Cortex of kidney (tissue), 1 donor: ENCODE measurements around the gene LRBA.

ENCODE experiments used
- DNase-seq: peaks from one replicate; lab custom pipeline; 2025; lab: John Stamatoyannopoulos, UW

LRBA gene

DNA sequence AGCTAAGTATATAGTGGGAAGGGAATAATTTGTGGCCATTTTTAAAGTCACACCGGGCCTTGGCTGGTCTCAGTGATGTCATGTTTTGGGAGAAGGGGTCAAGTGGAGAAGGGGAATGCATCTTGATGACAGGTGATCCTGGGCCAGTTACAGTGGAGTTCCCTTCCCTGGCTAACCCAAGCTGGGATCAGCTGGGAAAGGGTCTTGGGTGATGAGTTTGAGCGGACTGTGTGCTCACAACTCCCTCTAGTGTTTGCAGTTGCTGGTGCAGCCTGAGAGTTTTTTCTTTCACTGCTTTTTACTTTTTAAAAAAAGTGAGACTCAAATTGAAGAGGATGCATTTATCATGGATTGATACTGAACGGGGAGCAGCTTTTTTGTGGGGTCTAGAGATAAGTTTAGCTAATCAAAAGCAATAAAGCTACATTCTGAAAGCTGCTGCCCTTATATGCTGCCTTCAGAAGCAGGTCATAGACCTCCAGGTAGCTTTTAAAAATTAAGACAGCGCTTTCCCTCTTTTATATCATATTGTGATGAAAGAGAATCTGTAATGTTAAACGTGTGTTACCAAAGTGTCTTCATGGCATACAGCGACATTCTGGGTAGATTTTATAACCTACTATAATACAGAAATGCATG is 772.1 kb downstream of the LRBA start:
- DNase-seq = no peak

DNA sequence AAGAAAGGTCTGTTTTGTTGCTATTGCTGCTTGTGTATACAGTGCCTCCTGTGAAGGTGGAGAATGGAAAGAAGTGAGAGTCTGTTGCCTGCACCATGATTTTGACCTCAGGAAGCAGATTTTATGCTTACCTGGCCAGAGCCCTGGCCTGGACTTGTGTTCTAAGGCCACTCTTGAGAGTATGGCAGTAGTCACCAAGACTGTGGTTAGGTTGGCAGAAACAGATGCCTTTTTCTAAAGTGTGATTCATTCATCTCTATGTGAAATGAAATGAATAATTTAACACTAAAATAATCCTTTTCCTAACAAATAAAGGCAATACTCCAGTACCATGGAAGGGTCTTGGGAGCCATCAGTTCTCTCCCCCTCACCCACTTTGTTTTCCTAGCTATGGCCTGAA is 775.1 kb downstream of the LRBA start:
- no peak for DNase-seq

DNA sequence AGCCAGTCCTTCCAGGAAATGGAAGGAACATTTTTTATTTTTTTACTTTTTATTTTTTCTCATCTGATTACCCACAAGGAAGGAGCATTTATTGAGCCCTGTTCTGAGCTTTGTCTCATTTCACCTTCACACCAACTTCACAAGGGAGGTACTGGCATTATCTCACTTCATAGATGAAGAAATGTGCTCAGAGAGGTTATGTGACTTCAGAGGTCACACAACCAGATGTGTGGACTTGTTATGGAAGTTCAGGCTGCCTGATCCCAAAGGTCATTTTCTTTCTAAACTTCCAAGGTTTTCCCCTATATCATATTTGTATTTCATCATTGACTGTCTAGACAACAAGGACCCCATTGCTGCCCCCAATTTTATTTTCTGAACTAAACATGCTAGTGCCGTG is 776.5 kb downstream of the LRBA start:
- DNase-seq = no peak

DNA sequence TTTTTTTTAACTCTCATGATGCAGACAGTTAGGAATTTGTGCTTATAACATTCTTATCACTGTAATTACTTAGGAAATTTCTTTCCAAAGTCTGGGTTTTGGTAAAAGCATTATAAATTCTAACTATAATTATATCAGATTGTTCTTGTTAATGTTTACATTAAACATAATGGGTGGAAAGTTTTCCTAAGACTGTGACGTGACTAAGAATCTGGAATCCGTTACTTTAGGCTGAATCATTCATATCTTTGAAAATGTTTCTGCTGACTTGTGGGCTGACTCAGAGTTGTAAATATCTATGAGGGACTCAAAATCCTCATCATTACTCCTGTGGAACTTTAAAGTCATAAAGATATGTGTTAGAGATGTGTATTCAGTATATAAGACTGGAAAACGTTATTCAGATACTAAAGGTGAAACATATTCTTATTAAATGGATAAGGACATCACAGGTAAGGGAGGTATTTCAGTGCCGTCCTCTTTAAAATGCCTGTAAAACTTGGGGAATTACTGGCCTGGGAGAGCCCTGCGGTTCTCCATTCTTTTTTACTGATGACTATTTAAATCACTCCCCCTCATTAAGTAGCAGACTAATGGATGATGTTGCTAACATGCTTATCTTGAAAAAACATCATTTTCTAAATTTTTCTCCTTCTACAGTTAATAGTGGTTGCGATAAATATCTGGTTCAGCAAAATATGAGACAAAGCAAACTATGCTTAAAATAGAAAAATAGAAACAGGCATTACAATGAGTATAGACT is 777.8 kb downstream of the LRBA start:
- no peak for DNase-seq

DNA sequence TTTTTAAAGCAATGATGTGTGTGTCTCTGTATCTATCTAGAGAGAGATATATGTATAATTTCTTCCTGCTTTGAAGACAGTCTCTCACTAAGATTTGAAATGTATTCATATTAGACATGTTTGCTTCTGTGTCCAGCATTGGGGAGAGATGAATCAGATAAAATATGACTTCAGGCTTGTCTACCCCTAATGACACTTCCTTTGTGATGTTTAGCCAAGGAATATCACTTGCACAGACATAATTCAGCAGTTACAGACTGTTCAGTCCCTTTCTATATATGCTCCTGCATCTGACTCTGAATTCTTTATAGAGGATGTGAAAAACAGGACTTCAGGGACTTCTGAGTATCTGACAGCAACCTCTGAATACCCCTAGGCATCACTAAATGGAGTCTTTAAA is 778.5 kb downstream of the LRBA start:
- DNase-seq = no peak

DNA sequence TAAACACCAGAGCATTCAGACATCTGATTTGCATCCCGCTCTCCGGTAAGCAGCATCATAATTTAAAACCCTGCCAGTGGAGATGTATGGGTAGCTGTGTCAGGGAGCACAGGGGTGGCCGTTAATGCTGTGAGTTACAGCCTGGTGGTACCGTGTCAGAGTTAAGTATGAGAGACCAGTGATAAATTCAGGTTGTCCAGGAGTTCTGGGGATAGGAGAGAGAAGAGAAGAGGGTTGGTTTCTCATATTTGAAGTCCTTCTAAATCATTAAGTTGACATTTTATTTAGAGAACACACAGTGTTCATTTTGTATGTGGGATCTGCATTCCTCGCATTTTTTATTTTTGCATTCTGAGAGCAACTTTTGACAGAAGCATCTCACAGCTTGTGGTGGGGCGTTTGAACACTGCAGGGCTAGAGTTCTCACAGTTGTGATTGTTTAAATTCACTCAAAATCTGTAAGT is 779.2 kb downstream of the LRBA start:
- DNase-seq = no peak

DNA sequence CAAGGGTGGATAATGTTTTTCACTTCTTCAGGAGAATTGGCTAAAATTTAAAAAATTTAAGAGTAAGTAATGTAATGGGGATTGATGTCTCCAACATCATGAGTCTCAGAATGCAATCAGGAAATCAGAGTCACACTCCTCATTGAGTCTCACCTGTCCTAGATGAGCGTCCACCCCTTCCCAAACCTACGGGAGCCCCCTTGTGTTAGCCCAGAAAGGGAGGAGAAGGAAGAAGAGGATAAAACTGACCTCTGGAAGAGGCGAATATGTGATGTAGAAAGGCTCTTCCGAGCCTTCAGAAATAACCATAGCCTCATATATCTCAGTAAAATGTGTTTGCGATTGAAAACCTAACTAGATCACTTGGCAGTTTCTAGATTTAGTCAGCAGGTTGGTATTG is 779.8 kb downstream of the LRBA start:
- no peak for DNase-seq

DNA sequence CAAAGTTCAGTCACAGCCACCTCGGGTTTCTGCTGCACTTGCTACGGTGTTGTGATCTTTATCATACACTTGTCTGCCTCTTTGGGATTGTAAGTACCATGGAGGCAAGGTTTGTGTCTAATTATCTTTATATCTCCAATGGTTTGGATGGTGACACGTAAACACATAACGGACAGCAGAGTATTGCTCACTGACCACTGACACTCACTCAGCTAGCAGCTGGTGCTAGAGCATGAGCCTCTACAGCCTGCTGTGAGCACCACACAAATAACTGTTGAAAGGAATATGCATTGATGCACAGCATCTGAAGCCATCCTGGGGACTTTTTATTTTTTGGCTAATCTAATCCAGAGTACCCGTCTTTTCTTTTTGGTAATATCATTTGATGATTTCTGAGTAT is 780.8 kb downstream of the LRBA start:
- DNase-seq = no peak

DNA sequence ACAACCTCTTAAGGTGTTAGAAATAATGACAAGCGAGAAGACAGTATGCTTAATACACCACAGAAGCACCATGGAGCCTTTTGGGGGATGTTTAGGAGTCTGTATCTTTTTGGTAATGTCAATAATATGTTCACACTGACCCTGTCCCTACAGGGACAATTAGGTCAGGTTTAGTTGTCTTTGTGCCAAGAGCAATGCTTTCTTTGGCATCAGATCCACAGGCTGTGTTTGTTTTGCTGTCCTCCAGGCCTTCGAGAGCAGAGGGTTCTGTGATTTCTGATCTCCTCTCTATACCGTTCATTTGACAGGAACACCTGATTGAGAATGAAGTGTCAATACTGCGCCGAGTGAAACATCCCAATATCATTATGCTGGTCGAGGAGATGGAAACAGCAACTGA is 783.1 kb downstream of the LRBA start:
- DNase-seq = no peak

DNA sequence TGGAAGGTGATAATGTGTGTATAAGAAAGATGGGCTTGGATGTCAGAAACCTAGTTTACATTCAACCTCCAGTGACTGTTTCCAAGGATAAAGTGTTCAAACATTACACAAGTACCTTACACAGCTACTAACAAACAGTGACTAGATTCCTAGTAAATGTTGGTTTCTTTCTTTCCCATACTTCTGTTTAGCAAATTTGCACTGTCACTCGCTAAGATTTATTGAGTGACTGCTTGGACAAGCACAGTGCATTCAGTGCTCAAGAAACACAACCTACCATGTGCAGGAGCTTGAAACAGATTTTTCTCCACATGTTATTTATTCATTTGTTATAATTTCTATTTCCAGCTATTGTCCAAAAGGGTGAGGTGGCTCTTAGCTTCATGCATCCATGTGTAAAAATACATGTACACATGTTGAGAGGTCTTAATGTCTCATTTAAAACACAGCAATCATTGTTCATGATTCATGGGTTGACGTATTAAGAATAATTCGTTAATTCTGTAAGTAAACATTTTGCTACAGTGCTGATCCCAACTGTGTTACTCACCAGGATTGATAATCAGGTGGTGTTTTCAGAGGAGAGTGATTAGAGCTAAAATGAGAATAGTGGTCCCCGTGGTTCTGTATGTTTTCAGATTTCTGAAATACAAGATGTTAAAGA is 783.8 kb downstream of the LRBA start:
- DNase-seq = no peak

DNA sequence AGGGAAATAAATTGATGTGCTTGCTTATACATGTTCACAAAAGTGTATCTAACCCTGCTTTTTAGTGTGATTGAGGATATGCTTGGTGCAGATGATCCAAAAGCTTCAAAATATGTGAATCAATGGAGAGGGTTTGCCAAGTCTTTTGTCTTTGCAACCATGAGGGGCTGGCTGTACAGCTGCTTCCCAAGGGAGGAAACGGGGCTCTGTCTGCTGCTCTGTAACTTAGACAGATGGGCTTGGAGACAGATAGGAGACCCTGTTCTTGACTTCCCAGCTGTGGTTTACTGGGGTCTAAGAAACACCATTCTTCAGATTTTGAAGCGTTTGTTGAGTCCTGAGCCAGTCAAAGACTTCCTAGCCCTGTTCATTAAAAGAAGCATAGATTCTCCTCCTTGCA is 784.5 kb downstream of the LRBA start:
- no peak for DNase-seq

DNA sequence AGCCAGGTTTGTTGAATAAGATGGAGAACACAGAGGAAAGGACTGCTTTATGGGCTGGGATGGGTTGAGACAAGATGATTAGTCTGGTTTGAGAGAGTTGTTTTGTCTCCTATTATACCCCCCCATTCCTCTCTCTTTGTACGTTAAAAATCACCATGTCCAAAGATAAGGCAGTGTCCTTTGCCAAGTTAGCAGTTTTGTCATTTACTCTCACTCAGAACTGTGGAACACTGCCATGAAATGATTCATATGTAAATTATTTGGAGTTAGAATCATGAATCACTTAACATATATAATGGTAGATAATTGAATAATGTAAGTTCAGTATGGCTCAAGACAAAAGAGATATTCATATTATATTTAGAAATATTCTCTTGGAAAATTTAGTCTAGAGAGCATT is 785.6 kb downstream of the LRBA start:
- DNase-seq = no peak

DNA sequence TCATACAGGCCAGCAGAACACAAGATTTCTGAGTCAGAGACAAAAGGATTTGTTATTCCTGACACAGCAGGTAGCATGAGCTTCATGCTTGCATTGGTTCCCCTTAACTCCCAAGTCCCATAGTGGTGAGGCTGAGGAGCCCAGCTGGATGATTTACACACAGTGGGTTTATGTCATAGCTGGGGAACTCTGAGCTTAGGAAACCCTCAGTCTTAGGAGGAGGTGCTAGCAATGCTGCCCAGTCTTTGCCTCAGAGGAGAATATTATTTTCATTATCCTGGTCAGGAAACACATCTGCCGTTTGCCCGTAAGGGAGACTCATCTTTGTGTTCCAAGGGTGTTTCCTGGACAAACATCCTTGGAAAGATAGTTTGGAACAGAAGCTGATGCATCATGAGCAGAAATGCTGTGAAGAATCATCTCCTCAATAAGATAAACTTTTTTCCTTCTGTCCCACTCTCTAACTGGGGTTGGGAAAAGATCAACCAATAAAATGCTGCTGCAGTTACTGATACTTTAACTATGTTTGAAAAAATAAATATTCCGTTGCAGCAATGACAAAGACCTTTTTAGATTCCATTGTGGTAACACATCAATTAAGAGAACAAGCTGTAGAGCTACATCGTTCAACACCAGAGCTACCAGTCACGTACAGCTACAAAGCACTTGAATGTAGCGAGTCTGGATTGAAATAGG is 790.0 kb downstream of the LRBA start:
- DNase-seq = no peak

DNA sequence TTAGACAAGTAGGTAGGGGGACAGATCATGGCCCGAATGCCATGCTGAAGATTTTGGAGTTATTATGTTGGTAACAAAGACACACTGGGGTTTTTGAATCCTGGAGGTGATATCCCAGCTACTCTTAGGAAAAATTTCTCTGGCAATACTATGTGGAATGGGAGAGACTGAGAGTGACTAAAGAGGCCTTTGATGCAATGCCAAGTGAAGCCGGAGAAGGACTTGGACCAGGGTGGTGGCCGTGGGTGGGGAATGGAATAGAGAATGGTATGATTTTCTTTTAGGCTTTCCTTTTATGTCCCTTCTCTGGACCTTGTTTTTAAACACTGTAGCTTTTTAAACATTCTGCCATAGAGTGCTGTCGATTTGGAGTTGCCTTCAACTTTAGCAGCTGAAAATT is 795.2 kb downstream of the LRBA start:
- no peak for DNase-seq

DNA sequence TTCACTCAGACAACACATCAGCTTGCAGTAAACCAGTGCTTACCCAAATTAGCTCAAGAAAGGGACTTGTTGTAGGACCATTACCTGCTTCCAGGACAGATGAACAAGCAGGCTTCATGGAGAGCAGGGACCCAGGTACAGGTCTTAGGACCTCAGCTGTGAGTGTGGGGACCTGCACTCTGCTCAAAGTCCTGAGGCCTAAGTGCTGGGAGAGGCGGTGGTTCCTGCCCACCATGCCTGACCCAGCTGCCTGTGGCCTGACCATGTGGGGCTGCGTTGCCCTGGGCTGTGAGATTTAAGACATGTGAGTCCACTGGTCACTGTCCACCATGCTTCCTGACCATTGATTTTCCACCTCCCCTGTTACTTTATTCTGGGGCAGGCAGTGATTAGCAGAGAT is 796.6 kb downstream of the LRBA start:
- no peak for DNase-seq

DNA sequence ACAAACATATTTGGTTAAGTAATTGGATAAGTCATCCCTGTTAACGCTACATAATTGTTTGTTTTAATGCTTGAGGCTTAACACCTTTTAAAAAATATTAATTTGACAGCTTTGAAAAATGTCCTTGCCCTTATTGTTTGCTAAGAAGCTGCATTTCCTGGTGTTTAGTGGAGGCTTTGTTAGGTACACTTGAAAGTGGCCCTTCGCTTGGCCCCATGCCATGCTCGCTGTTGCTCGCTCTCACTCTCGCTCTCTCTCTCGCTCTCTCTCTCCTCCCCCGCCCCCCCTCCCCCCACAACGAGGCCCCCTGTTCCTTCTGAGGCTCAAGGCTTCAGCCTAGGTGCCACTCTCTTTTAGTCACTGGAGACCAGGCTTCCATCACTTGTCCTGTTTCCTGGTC is 797.3 kb downstream of the LRBA start:
- no peak for DNase-seq

DNA sequence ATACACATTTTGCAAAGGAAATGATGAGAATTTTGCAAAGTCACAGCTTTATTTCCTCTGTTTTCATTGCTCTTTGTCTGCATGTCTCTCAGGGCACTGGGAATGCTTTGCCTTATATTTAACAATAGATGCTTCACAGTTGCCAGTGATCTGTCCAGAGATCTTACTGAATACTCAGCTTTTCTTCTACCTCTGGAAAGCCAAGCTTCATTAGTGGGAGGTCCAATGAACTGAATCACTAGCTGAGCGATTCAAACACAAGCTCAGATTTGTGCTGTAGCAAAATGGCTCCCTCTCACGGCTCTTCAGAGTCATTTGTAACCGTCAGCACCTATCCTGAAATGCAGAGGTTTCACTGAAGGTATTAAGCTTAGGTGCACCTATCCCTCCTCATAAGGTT is 797.9 kb downstream of the LRBA start:
- no peak for DNase-seq

DNA sequence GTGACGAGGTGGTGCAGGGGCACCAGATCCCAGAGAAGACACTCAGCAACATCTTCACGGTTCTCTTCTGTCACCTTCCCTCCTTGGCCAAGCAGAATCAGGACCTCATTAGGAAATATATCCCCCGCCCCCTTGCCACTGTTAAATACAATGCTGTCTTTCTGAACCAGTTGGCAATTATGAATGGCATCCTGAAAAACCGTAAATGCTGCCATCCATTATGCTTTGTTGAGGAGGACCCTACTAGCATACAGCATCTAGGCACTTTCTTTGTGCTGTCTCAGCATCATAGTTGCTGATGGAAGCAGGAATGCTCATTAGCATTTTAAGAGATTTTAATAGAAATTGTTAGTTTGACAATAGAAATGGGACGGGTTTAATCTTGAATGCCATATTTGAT is 798.4 kb downstream of the LRBA start:
- no peak for DNase-seq

DNA sequence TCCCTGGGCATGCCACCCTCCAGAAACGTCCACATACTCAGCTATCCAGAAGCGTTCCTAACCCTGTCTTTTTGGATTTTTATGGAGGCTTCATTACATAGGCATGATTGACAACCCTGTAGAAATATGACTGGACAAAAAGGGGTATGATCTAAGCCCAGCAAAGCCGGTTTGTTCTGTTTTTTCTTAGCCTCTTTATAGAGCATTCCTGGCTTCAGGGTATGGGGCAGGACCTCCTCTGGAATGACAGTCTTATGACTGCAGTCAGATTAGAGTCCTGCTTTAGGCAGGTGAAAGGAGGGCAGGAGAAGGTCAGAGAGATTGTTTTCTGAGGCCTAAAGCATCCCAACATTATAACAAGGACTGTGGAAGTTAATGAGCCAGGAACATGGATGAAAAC is 799.5 kb downstream of the LRBA start:
- no peak for DNase-seq
